Fibroblast of lung (primary cell): Measurements from ENCODE around the gene DVL1.

Experiments
- EZH2 ChIP-seq: IDR thresholded peaks from 2 replicates; pipeline ENCODE4 v1.5.1; 2012; ENCODE audit warnings: low read length, control low read depth, mild to moderate bottlenecking; ENCODE audit errors: missing control alignments
- TF ChIP-seq, protein P1 (sequence below), 2 donors: IDR thresholded peaks in 1 of 2; conservative IDR thresholded peaks in 1 of 2; 1 replicate in 1 of 2; 2 replicates in 1 of 2; pipeline ENCODE4 v1.5.1; 2011 to 2012; ENCODE audit warnings: low read length in 2 of 2, control low read depth in 1 of 2, inconsistent platforms in 1 of 2, low read depth in 1 of 2, mild to moderate bottlenecking in 1 of 2

DNA sequence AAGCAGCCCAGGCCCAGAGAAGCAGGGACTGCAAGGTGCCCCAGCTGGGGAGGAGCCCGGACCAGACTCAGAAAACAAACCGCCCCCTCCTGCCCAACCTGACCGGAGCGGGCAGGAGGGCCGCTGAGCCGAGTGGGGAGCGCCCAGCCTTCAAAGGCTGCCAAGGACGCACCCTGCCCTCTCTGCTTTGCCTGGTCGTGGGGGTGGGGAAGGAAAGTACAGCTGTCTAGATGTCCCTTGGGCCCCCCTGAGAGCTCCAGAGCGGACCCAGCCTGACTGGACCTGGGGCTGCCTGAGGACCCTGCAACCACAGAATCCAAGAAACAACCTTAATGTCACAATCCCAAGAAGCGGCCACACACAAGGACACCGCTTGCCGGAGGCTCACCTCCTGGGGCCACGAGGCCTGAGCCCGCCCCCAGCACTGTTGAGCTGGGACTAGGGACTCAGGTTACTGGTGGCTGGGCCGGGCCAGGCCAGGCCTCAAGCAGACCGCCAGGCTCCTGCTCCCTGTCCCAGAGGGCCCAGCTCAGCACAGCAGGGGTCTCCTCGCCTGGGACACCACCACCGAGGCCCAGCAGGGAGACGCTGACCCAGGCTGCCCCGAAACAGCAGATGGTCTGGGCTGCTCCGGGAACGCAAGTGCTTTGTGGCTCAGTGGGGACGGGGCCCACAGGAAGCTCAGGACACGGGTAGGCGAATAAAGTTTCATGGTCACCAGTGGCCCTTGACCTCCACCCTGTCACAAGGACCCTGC is 1.4 kb downstream of the DVL1 start:
- TF ChIP-seq, protein P1, sequence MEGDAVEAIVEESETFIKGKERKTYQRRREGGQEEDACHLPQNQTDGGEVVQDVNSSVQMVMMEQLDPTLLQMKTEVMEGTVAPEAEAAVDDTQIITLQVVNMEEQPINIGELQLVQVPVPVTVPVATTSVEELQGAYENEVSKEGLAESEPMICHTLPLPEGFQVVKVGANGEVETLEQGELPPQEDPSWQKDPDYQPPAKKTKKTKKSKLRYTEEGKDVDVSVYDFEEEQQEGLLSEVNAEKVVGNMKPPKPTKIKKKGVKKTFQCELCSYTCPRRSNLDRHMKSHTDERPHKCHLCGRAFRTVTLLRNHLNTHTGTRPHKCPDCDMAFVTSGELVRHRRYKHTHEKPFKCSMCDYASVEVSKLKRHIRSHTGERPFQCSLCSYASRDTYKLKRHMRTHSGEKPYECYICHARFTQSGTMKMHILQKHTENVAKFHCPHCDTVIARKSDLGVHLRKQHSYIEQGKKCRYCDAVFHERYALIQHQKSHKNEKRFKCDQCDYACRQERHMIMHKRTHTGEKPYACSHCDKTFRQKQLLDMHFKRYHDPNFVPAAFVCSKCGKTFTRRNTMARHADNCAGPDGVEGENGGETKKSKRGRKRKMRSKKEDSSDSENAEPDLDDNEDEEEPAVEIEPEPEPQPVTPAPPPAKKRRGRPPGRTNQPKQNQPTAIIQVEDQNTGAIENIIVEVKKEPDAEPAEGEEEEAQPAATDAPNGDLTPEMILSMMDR (conservative IDR thresholded peaks at IDR 0.05 in 1 of 2, IDR thresholded peaks at IDR 0.05 in 1 of 2; ENCODE audit: low read depth in 1 of 2, low read length in 2 of 2): no peak
- no peak for TF ChIP-seq EZH2
